B cell (primary cell): ENCODE data around the gene ADAM12. TPM values are rescaled to one million over a fixed set of nuclear protein-coding genes. Genes with fewer than 3 reads are reported as not detected.

Experiments used
- ATAC-seq: fragments of 200-7000 bp; cut with Tn5 transposase; one replicate; pipeline ENCODE4 v1.10.0; 2021; ENCODE audit warnings: low read depth, mild to moderate bottlenecking, moderate number of reproducible peaks, moderate library complexity
- CTCF ChIA-PET: fragments of 350-600 bp; sonication (Branson Sonifier 250); formaldehyde crosslinking; loops from one replicate; lab custom pipeline; 2021; ENCODE audit warnings: antibody characterized with exemption, inconsistent platforms; lab: Charles Lee
- POLR2A ChIA-PET: fragments of 350-600 bp; sonication (Branson Sonifier 250); formaldehyde crosslinking; loops from one replicate; lab custom pipeline; 2021; ENCODE audit warnings: antibody characterized with exemption; lab: Charles Lee
- DNase-seq: peaks from one replicate; pipeline ENCODE4 v3.0.0; 2013
- H2AFZ ChIP-seq: 2 replicates; pipeline ENCODE4 v1.6.1; 2012; ENCODE audit warnings: mild to moderate bottlenecking, low read depth, low read length; ENCODE audit not compliant: insufficient read depth, poor library complexity, severe bottlenecking
- H3K27ac ChIP-seq, 2 donors: 1 replicate in 1 of 2; 2 replicates in 1 of 2; pipeline ENCODE4 v1.5.1; 2012 to 2013; ENCODE audit warnings: low read length in 2 of 2, mild to moderate bottlenecking in 2 of 2, moderate library complexity in 1 of 2
- H3K27me3 ChIP-seq, 4 experiments: fragments of 200-600 bp in 1 of 4; sonication (generic) in 1 of 4; replicated peaks in 1 of 4; 1 replicate in 2 of 4; 2 replicates in 2 of 4; pipeline versions ENCODE4 v1.6.1 to v1.7.0; 2013 to 2016; ENCODE audit warnings: low read length in 3 of 4, mild to moderate bottlenecking in 2 of 4, mixed read lengths in 1 of 4, moderate library complexity in 1 of 4; ENCODE audit not compliant: insufficient read depth in 4 of 4, control insufficient read depth in 3 of 4; ENCODE audit errors: control extremely low read depth in 1 of 4
- H3K36me3 ChIP-seq, 2 experiments: replicated peaks in 1 of 2; 1 replicate in 1 of 2; 2 replicates in 1 of 2; pipeline versions ENCODE4 v1.6.1 to v1.7.1; 2013; ENCODE audit warnings: low read length in 1 of 2; ENCODE audit not compliant: insufficient read depth in 2 of 2, control insufficient read depth in 1 of 2; ENCODE audit errors: control extremely low read depth in 1 of 2, extremely low read depth in 1 of 2
- H3K4me1 ChIP-seq, 2 donors: fragments of 200-600 bp in 1 of 2; sonication (generic) in 1 of 2; 1 replicate in 1 of 2; 2 replicates in 1 of 2; pipeline versions ENCODE4 v1.5.1 to v1.6.1; 2013 to 2017; ENCODE audit warnings: low read length in 2 of 2; ENCODE audit not compliant: control insufficient read depth in 2 of 2, insufficient read depth in 2 of 2
- H3K4me2 ChIP-seq: replicated peaks from 2 replicates; pipeline ENCODE3; 2012; ENCODE audit warnings: mild to moderate bottlenecking, low read depth, low read length; ENCODE audit not compliant: poor library complexity, severe bottlenecking
- H3K4me3 ChIP-seq, 5 experiments: fragments of 200-600 bp in 1 of 5; sonication (generic) in 1 of 5; 1 replicate in 3 of 5; 2 replicates in 2 of 5; pipeline versions ENCODE4 v1.5.1 to v1.7.0; 2011 to 2016; ENCODE audit warnings: low read length in 4 of 5, mild to moderate bottlenecking in 4 of 5, low read depth in 2 of 5, control low read depth in 1 of 5, moderate library complexity in 1 of 5; ENCODE audit not compliant: insufficient read depth in 1 of 5; ENCODE audit errors: control extremely low read depth in 1 of 5, extremely low read depth in 1 of 5
- H3K79me2 ChIP-seq: fragments of 200-600 bp; sonication (generic); one replicate; pipeline ENCODE4 v1.6.0; 2016; ENCODE audit warnings: low read length; ENCODE audit not compliant: control insufficient read depth, insufficient read depth
- H3K9ac ChIP-seq: fragments of 200-600 bp; sonication (generic); 2 replicates; pipeline ENCODE4 v1.6.1; 2017; ENCODE audit warnings: mild to moderate bottlenecking, low read length, moderate library complexity
- H3K9me3 ChIP-seq, 3 donors: one replicate each; pipeline versions ENCODE4 v1.6.1 to v1.7.1; 2013; ENCODE audit warnings: low read length in 2 of 3; ENCODE audit not compliant: control insufficient read depth in 2 of 3, insufficient read depth in 1 of 3; ENCODE audit errors: control extremely low read depth in 1 of 3
- H4K20me1 ChIP-seq: 2 replicates; pipeline ENCODE4 v1.6.0; 2012; ENCODE audit warnings: mild to moderate bottlenecking, low read length; ENCODE audit not compliant: insufficient read depth, control insufficient read depth, poor library complexity, severe bottlenecking
- H3K27ac Mint-ChIP-seq: one replicate; pipeline ENCODE4 v1.8.0; 2021; ENCODE audit warnings: mixed read lengths
- H3K27me3 Mint-ChIP-seq: one replicate; pipeline ENCODE4 v1.8.0; 2021; ENCODE audit warnings: mixed read lengths
- H3K4me1 Mint-ChIP-seq: one replicate; pipeline ENCODE4 v1.8.0; 2021; ENCODE audit warnings: mixed read lengths
- H3K4me3 Mint-ChIP-seq: one replicate; pipeline ENCODE4 v1.8.0; 2021; ENCODE audit warnings: mixed read lengths
- H3K9me3 Mint-ChIP-seq: one replicate; pipeline ENCODE4 v1.8.0; 2022; ENCODE audit warnings: mixed read lengths; ENCODE audit not compliant: insufficient read depth
- EZH2 ChIP-seq: IDR thresholded peaks from 2 replicates; pipeline ENCODE4 v1.6.1; 2012; ENCODE audit warnings: borderline replicate concordance, low read depth, mild to moderate bottlenecking, moderate library complexity, low read length; ENCODE audit not compliant: insufficient read depth, poor library complexity, severe bottlenecking
- WGBS: methylation state at CpG from one replicate; pipeline ENCODE4 v1.1.5; 2013; ENCODE audit warnings: missing lambda C conversion rate; ENCODE audit not compliant: insufficient coverage; 5-methylcytosine and 5-hydroxymethylcytosine counted together
- intact Hi-C: fragments of 100-400 bp; cut with micrococcal nuclease; formaldehyde crosslinking; loops from one replicate; pipeline ENCODE4 v1.10.0; 2022
- polyA plus RNA-seq: library from polyadenylated mRNA; depleted of rRNA; stranded (reverse); fragments of >200 nt; gene quantifications from 2 replicates; pipeline ENCODE4 v1.2.3, GENCODE V29; 2012
- total RNA-seq, 2 donors: library from RNA; stranded (reverse); fragments of 120-200 nt in 1 of 2; gene quantifications; 1 replicate in 1 of 2; 2 replicates in 1 of 2; pipeline versions ENCODE4 v1.2.3 to v1.2.4, GENCODE V29; 2013 to 2022
- TF ChIP-seq, protein P1 (sequence below): fragments of 200-600 bp; IDR thresholded peaks from one replicate; pipeline ENCODE4 v1.8.0; 2022; ENCODE audit warnings: antibody characterized with exemption, mild to moderate bottlenecking

The ADAM12 gene
- total and polyA plus RNA-seq, 2 donors (not counting 1 experiment from before 2014, with no cell fraction given), result 0.01 to 0.22 TPM

GRCh38 chr10:126268013-126268920 lies 120.0 kb downstream of the ADAM12 start:
- no peak overlapping the region for H3K4me3 Mint-ChIP-seq
- H3K4me1 Mint-ChIP-seq, result no peaks in the 10 kb centered on the region
- H3K9me3 Mint-ChIP-seq, result peaks cover 6% of the 10 kb centered on the region
- peaks cover 0 to 8% (median 0%) of the 10 kb centered on the region in 3 donors for H3K9me3 ChIP-seq
- H3K27ac Mint-ChIP-seq, result no peak overlapping the region
- WGBS, result 77% methylated on average over 8 of the region's 12 CpGs
- H3K27me3 Mint-ChIP-seq, result no peaks in the 10 kb centered on the region
- ChIA-PET CTCF (no interaction called here), POLR2A (no interaction called here)
- H3K36me3 ChIP-seq, result no peaks in the 10 kb centered on the region
- H3K79me2 ChIP-seq, result no peaks in the 10 kb centered on the region
- no peaks in the 10 kb centered on the region for H3K27me3 ChIP-seq
- ATAC-seq (no peak), DNase-seq (no peak)
- H2AFZ ChIP-seq, result no peak overlapping the region
- TF ChIP-seq EZH2, result no peak
- TF ChIP-seq, protein P1, sequence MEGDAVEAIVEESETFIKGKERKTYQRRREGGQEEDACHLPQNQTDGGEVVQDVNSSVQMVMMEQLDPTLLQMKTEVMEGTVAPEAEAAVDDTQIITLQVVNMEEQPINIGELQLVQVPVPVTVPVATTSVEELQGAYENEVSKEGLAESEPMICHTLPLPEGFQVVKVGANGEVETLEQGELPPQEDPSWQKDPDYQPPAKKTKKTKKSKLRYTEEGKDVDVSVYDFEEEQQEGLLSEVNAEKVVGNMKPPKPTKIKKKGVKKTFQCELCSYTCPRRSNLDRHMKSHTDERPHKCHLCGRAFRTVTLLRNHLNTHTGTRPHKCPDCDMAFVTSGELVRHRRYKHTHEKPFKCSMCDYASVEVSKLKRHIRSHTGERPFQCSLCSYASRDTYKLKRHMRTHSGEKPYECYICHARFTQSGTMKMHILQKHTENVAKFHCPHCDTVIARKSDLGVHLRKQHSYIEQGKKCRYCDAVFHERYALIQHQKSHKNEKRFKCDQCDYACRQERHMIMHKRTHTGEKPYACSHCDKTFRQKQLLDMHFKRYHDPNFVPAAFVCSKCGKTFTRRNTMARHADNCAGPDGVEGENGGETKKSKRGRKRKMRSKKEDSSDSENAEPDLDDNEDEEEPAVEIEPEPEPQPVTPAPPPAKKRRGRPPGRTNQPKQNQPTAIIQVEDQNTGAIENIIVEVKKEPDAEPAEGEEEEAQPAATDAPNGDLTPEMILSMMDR, result no peak
- H4K20me1 ChIP-seq, result no peaks in the 10 kb centered on the region
- H3K27ac ChIP-seq, result no peak overlapping the region
- intact Hi-C loops, result no loop called here
- no peak overlapping the region for H3K9ac ChIP-seq
- H3K4me1 ChIP-seq, result no peaks in the 10 kb centered on the region
- H3K4me3 ChIP-seq, result no peak overlapping the region
- no peak overlapping the region for H3K4me2 ChIP-seq
